ENCODE measurements around the gene PLXNA2.

Gene PLXNA2

GRCh38 chr1:208054911-208055379 lies 189.2 kb downstream of the PLXNA2 start:
- DNase-seq, result no peak

GRCh38 chr1:208054485-208054884 lies 189.7 kb downstream of the PLXNA2 start:
- no peak for DNase-seq

GRCh38 chr1:208053661-208054060 lies 190.5 kb downstream of the PLXNA2 start:
- no peak for DNase-seq

GRCh38 chr1:208052926-208053407 lies 191.2 kb downstream of the PLXNA2 start:
- no peak for DNase-seq

DNA sequence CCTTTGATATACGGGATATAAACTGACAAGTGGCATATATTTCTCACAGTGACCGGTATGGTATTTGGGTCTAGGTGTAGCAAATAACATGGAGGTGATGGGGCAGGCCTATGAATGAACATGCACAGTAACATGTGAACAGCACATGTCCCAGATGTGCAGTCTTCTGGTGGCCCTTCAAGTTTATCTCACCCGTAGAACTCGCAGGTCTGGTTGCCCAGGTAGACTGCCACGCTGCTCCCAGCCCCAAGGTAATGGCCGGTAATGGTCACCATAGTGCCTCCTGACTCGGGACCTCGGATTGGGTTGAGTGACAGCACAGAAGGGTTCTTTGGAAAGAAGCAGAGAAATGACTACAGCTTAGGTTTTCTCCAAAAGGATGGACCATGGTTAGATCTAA lies 192.0 kb downstream of the PLXNA2 start:
- no peak for DNase-seq

GRCh38 chr1:208051651-208052050 lies 192.5 kb downstream of the PLXNA2 start:
- no peak for DNase-seq

GRCh38 chr1:208048904-208049303 lies 195.3 kb downstream of the PLXNA2 start:
- DNase-seq, result no peak

DNA sequence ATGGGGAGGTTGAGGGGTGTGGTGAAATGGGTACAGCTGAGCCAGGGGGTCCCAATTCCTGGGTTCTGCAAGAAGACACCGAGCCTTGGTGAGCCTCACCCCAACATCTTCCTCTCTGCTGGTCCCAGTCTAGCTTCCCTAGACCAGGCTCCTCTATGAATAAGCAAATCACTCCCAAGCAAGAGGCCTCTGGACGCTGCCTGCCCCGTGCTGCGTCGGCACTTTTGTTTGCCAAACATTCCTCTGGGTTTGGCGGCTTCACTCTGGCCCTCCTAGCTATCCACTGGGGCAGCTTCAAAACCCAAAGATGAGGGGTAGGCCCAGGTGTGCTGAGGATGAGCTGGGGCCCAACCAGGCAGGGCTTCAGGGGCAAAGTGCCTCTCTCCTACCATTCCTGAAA lies 196.2 kb downstream of the PLXNA2 start:
- DNase-seq, result no peak

- no peak for DNase-seq
Observed at GRCh38 chr1:208047476-208047934, 196.7 kb downstream of the PLXNA2 start.

GRCh38 chr1:208045463-208046260 lies 198.5 kb downstream of the PLXNA2 start:
- no peak for DNase-seq

DNA sequence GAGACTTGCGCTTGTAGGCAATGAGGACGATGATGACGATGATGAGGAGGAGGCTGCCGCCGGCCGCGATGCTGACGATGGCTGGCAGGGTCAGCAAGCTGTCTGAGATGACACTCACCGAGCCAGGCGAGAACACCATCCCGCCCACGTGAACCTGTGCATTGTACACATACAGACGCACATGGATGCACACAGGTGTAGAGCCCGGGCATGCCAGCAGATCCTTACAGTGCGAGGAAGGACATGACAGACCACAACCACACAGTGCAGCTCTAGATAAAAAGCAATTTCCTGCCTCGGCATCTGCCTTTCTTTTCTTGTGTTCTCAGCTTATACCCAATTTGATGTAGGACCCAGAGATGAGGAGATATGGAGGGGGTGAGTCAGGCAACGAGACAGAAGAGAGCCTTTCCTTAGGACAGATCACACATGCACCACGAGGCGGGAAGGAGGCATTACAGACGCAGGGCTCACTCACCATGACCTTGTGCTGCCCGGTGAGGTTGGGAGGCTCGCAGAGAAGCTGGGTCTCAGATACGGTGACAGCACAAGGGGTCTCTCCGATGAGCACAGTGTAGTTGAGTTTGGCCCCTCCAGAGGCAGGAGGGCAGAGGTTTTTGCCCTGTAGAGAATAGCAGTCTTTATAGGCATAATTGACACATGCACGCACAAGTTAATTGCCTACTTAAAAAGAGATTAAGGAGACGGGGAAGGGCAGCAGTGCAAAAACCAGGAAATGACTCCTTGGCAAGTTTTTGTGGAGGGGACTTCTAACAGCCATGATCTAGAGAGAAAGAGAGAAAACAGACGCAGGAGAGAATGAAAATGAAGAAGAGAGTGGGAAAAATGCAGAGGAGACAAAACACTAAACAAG lies 199.4 kb downstream of the PLXNA2 start:
- peak; percentile 8 for DNase-seq

- peak; percentile 81 for DNase-seq
Observed at GRCh38 chr1:208043691-208044181, 200.4 kb downstream of the PLXNA2 start.

GRCh38 chr1:208042868-208043267 lies 201.3 kb downstream of the PLXNA2 start:
- DNase-seq, result no peak

GRCh38 chr1:208042041-208042615 lies 202.1 kb downstream of the PLXNA2 start:
- DNase-seq, result no peak

DNA sequence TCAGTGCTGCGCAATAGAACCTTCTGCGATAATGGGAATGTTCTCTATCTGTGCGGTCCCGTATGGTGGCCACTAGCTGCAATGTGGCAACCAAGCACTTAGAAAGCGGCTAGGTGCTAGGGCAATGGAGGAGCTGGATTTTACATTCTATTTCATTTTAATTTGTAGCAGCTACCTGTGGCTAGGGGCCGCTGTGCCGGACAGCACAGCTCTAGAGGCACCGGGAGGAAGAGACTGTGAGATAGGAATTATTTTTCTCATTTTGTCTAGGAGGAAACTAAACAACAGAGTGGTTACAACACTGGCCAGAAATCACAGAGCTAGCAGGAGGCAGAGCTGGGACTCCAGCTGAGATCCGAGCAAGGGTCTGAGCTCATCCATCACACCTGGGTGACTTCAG lies 202.7 kb downstream of the PLXNA2 start:
- no peak for DNase-seq

DNA sequence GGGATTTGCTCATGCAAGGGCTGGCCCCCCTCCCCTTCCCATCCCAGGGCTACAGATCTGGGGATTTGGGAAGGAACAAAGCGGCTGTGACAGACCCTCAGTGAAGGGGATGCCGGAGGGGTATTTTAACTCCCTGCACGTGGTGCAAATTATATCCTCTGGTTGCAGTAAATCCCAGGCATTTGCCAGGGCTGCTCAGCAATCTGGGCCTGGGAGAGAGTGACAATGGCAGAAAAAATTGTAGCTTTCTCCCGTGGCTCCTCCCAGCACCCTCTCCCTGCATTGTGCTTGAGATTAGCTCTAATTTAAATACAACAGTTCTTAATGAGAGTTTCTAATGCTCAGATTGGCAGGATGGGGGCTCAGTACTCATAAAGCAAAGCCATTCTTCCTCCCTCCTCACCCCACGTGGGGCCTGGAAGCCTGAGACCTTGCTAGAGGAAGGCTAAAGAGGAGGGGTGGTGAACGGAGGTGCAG lies 203.3 kb downstream of the PLXNA2 start:
- no peak for DNase-seq

GRCh38 chr1:208039536-208040332 lies 204.4 kb downstream of the PLXNA2 start:
- no peak for DNase-seq

GRCh38 chr1:208038303-208038702 lies 205.9 kb downstream of the PLXNA2 start:
- no peak for DNase-seq

- no peak for DNase-seq
Observed at GRCh38 chr1:208036918-208037766, 207.0 kb downstream of the PLXNA2 start.

DNA sequence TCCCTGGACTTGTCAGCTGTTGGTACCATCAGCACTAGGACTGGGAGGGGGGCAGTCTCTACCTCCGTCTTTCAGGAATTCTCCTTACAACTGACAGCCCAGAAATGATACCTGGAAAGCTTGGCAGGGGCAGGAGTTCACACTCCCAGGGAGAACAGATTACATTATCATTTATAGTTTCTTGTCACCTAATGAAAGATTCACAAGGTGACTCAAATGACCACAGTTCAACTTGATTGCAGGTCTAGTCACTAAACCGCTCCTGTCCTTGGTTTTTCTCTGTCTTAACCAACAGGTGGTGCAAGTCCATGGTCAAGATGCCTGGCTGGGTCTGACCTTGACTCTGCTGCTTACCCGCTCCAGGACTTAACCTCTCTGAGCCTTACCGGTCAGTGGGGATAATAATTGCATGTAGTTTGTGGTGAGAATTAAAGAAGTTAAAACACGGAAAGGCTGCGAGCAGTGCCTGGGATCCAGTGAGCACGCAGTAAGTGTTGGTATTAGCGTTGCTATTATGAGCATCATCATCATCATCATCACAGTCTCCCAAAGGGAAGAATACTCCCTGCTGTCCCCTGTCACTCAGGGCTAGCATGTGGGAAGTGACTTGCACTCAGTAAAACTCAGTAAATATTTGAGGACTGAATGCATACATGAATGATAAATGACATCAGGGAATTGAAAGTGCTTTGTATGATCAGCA lies 207.9 kb downstream of the PLXNA2 start:
- no peak for DNase-seq

Data from DMS79 treated with DMSO at 0.1 percent for 48 hours (cell line).